Kidney tubule cell (primary cell): ENCODE data around the gene KLK1.
"Not testable (repeated sequence)": the region's sequence is repeated elsewhere in the genome, so short reads cannot be mapped to it uniquely, and the experiment has no call there.

Experiments
- DNase-seq: peaks from one replicate; pipeline ENCODE4 v3.0.0-alpha.2; 2018; ENCODE audit warnings: low spot score

The KLK1 gene

GRCh38 chr19:50814883-50815282 is 8.7 kb downstream of the KLK1 start:
- DNase-seq = no peak

GRCh38 chr19:50812474-50812873 is 11.1 kb downstream of the KLK1 start:
- DNase-seq = no peak

GRCh38 chr19:50811622-50812238 is 11.9 kb downstream of the KLK1 start:
- not testable (repeated sequence) for DNase-seq

DNA sequence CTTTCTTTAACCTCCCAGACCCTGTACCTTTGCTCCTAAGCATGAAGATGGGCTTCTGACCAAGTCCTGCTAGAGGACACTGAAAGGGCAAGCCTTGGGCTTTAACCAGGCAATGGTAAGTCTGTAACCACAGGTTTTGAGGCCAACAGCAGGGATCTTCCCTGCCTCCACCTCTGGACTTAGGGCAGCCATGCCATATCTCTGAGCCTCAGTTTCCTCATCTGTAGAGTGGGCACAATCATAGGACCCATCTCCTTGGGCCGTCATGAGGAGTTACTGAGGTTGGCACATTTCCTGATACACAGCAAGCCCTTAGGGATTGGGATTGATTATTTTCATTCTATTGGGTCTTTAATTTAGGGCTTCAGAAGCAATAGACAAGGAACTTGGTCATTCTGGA is 14.7 kb downstream of the KLK1 start:
- DNase-seq = no peak

- peak; percentile 99 for DNase-seq
Observed at GRCh38 chr19:50804420-50805272, 18.9 kb downstream of the KLK1 start.

- peak; percentile 17 for DNase-seq
Observed at GRCh38 chr19:50803633-50804419, 19.8 kb downstream of the KLK1 start.

- DNase-seq = no peak
Observed at GRCh38 chr19:50801107-50801506, 22.5 kb downstream of the KLK1 start.

DNA sequence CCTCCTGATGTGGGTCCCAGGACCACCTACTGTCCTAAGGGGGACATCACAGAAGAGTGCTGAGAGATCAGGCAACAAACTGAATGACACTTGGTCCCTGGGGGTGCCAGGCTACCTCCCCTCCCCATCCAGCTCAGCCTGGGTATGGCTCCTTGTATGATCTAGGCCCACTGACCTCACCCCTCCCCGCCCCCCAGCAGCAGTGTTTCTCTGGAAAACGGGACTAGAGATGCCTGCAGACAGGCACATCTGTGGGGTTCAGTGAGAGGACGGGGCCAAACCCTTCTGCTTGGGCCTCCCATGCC is 24.1 kb downstream of the KLK1 start:
- DNase-seq = no peak

DNA sequence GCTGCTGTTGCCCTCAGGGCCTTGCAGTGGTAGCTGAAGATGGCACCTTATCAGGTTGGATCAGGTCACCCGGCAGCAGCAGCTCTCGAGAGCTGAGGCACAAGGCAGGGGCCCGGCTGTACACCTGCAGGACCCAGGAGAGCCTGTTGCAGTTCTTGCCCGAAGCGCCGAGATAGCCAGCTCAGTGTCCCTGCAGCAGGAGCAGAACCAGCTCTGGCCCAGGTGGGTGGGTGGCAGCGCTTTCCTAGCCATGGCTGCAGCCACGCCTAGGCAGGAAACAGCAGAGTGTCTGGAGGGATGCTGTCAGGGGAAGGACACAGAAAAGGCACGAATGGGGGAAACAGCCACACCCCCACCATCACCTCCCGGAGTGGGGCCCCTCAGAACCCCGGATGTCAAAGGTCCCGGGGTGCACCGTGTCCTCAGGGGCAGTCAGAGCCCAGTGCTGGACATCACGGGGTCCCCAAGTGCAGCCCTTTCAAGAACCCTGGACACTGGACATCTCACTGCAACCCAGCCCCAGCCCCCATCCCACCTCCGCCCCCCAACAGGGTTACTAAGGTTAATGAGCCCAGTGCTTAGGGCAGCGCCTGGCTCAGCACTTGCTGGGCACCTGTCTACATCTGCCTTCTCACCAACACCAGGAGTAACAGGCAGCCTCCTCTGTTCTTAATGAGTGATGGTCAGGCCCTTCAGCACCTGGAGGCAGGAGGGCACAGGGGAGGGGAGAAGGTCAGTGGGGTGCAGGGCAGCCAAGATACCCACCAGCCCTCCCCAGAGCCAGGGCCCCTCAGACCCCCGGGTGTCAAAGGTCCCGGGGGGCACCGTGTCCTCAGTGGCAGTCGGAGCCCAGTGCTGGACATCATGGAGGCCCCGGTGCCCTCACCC is 24.7 kb downstream of the KLK1 start:
- no peak for DNase-seq

DNA sequence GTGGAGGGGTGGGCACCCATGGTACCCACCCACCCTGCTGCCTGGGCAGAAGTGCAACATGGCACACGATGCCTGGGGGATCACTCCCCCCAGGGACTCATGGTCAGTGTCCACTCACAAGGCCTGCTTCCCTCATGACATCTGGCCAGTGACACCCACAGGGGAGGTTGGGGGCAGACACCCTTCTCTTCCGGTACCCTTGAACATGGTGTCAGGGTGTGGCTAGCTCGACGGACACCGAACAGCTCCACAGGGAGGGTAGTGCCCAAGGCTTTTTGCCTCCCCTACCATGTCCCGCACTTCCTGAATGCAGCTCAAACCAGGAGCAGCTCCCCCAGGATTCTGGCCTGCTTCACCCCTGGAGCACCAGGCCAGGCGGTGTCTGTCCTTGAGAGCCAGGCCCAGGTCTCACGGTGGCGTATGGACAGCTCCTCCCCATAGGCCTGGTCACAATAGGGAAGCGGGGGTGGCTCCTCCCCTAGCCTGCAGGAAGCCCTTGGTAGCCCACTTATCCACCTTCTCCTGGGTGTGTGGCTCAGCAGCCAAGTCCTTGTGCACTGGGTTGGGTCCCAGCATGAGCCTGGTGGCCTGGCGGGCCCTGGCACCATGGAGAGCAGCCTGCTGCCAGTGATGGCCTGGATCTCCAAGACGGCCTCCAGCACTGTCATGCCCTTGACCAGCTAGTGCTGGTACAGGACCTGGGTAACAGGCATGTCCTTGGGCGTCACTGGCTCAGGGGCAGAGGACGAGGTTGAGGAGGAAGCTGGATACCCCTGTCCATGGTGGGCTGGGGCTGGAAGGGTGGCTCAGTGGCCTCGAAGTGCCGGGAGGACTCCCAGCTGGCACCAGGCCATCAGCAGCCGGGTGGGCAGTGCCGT is 25.6 kb downstream of the KLK1 start:
- DNase-seq = no peak

DNA sequence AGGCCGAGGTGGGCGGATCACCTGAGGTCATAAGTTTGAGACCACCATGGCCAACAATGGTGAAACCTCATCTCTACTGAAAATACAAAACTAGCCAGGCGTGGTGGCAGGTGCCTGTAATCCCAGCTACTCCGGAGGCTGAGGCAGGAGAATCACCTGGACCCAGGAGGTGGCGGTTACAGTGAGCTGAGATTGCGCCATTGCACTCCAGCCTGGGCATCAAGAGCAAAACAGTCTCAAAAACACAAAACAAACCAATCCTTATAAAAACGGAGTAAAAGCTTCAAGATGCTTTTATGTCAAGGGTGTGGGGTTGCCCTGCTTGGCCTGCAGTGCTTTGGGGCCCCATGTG is 26.2 kb downstream of the KLK1 start:
- no peak for DNase-seq

- DNase-seq = no peak
Observed at GRCh38 chr19:50796634-50797428, 26.8 kb downstream of the KLK1 start.

GRCh38 chr19:50796128-50796633 is 27.4 kb downstream of the KLK1 start:
- no peak for DNase-seq

GRCh38 chr19:50795664-50796073 is 27.9 kb downstream of the KLK1 start:
- no peak for DNase-seq

DNA sequence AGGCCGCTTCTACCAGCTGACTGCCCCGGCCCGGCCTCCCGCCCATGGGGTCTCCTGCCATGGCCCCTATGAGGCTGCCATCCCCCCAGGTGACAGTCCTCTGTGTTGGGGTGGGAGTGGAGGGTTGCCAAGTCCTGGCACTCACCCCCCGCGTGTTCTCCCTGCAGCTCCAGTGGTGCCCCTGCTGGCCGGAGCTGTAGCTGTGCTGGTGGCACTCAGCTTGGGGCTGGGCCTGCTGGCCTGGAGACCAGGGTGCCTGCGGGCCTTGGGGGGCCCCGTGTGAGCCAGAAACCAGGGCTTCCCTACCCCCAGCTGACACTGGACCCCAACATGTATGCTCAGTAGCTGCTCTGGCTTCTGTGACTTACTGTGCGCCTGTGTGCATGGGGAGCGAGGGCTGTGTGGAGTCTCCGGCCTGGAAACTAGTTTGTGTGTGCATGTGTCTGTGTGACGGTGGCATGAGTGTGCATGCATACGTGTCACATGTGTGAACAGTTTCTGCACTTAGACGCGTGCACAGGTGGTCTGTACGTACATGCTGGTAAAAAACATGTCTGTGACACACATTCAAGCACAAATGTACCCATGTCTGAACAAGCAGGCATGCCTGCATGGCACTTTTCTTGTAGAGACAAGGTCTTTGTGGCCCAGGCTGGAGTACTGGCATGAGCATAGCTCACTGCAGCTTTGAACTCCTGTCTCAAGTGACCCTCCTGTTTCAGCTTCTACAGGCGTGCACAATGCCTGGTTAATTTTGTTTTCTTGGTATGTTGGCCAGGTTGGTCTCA is 28.5 kb downstream of the KLK1 start:
- DNase-seq = no peak

- peak; percentile 38 for DNase-seq
Observed at GRCh38 chr19:50794074-50794875, 29.3 kb downstream of the KLK1 start.

GRCh38 chr19:50793558-50794065 is 30.0 kb downstream of the KLK1 start:
- no peak for DNase-seq
